ENCODE measurements around the gene DDX56.
"Not testable (repeated sequence)": the region's sequence is repeated elsewhere in the genome, so short reads cannot be mapped to it uniquely, and the experiment has no call there.

DDX56 gene, protein sequence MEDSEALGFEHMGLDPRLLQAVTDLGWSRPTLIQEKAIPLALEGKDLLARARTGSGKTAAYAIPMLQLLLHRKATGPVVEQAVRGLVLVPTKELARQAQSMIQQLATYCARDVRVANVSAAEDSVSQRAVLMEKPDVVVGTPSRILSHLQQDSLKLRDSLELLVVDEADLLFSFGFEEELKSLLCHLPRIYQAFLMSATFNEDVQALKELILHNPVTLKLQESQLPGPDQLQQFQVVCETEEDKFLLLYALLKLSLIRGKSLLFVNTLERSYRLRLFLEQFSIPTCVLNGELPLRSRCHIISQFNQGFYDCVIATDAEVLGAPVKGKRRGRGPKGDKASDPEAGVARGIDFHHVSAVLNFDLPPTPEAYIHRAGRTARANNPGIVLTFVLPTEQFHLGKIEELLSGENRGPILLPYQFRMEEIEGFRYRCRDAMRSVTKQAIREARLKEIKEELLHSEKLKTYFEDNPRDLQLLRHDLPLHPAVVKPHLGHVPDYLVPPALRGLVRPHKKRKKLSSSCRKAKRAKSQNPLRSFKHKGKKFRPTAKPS

DNA sequence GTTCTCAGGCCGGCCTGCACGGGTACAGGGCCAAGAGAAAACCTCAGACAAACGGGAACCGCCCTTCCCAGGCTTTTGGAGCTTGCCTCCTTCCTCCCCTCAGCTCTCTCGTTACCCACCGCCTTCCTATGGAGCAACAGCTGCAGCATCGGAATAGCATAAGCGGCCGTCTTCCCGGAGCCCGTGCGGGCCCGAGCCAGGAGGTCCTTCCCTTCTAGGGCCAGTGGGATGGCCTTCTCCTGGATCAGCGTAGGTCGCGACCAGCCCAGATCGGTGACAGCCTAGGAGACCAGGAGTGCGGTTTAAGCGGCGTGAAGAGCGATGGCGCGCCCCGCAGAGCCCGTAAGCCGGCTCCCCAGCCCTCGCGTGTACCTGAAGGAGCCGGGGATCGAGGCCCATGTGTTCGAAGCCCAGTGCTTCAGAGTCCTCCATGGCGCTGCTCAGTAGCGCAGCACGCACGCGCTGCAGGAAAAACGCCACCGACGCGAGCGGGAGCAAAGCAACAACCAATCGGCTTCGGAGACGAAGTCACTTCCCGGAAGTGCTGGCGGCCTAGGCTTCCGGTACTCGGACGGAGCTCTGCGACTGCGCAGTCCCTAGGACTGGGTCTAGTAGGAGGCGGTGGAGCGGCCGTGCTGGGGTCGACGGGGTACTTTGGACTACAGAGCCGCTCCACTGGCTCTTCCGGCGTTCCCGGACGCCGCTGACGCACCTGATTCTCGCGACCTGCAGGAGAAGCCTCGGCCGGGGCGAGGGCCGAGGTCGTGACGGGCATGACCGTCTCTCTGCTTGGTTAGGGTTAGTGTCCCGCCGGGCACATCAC is at the start of gene DDX56:
Gene DDX56, minus strand, starts transcription at position 445 of the 823 bp plus-strand sequence. Its CDS starts 13 bp downstream, at position 432.
- peak; percentile 93 for DNase-seq

DNA sequence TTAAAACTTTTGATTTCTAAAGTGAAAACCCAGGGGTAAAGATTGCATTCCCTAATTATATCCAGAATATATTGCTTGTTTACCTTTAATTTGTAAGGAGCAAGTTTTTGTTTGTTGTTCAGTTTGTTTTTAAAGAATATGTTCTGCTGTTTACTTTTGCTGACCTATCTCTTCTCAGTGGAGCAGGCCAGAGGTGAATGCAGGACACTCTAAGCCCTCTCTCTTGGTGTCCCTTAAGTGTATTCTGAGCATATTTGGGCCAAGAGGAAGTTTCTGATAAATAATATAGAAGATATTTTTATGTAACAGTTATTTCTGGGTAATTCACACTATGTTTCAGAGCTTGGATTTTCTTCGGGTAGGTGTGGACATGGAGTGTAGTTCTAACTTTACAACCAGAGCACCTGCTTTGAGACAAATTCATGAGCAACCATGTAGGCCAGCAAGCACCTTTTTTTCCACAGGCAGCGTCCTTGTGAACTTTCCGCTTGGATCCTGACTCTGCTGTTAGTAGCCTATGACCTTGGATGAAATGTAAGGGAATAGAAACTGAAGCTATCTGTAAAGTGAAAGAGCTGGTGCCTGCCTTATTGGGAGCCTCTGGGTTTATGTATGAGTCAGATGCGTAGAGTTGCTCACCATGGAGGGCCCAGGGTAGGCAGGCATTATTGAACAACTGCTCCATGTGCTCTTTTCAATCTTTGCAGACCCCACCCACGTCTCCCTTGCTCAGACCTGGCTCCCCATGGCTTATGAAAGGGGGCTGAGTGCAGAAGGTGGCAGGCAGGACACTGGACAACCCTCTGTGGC is 48.8 kb upstream of the DDX56 start:
- no peak for DNase-seq

DNA sequence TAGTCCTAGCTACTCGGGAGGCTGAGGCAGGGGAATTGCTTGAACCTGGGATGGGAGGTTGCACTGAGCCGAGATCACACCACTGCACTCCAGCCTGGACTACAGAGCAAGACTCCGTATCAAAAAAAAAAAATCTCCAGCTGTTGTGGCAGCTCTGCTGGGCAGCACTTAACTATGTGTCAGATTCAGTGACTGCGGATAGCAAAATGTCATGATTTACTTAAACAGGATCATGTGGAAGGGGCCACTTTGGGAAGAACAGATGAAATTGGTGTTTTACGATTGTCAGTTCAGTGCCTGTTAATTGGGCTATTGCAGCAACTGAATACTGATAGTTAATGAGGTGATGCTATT is 48.0 kb upstream of the DDX56 start:
- no peak for DNase-seq

DNA sequence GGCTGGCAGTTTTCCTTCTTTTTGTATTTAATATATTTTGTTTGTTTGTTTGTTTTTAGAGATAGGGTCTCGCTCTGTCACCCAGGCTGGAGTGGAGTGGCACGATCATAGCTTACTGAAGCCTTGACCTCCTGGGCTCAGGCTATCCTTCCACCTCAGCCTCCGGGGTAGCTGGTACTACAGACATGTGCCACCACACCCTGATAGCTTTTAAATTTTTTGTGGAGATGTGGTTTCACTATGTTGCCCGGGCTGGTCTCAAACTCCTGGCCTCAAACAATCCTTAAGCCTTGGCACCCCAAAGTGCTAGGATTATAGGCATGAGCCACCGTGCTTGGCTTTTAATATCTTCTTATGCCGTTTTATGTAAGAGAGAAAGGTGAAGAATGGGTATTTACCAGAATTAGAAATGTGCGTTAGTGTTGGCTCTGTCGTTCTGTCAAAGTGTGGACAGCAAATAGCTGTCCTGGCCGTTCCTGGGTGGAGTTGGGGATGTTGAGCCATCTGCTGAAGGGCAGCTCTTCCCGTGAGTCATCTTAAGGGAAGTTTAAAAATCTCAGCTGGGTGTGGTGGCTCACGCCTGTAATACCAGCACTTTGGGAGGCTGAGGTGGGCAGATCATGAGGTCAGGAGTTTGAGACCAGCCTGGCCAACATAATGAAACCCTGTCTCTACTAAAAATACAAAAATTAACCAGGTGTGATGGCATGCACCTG is 47.5 kb upstream of the DDX56 start:
- DNase-seq = no peak

DNA sequence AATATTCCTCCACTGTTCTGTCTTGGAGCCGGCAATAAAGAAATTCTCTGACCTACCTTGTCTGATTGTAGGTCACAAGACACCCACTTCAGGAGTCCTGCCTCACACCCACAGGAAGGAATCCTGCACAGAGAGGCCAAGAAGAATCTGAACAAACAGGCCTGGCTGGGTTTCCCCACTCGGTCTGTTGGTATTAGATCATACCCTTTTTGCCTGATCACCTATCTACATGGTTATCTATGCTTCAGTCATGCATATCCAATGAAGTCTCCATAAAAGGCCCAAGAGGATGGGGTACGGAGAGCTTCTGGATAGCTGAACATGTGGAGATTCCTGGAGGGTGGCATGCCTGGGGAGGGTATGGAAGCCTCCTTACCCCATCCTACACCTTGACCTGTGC is 45.0 kb upstream of the DDX56 start:
- DNase-seq = no peak

DNA sequence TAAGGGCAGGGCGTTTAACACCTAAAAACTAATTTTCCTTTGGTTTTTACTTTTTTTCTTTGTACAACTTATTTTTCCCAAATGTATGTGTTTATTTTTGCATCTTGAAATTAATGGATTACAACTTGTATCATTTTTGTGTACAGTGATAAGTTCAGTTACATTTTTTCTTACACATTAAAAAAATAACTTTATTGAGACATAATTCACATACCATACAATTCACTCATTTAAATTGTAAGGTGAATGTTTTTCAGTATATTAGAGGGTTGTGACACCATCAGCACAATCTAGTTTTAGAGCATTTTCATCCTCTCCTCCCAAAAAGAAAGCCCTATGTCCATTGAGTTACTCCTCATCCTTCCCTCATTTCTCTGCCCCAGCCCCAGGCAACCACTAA is 44.3 kb upstream of the DDX56 start:
- DNase-seq = no peak

DNA sequence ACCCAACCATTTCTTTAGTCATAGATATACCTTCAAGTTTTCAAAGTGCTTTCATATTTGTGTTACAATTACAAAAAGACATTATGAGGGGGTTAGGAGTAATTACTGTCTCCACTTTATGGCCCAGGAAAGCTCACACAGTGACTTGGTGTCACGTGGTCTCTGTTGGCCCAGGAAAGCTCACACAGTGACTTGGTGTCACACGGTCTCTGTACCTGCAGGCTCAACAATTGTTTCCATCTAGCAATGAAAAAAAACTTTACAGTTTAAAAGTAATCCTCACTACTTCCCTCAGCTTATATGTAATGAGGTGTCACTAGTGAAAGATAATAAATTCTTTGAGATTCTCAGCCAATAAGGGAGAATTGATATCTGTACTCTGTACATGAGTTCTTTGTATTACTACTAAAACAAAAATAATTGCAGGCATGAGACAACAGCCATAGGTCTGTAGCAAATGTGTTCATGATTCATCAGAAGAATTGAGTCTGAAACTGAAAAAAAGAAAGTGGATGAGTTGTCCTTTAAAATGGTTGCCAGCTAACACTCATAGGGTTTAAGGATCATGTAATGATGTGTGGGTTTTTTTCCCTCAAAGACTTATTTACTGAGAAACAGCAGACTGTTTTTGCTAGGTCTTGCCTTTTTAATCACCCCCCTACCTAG is 43.6 kb upstream of the DDX56 start:
- no peak for DNase-seq

DNA sequence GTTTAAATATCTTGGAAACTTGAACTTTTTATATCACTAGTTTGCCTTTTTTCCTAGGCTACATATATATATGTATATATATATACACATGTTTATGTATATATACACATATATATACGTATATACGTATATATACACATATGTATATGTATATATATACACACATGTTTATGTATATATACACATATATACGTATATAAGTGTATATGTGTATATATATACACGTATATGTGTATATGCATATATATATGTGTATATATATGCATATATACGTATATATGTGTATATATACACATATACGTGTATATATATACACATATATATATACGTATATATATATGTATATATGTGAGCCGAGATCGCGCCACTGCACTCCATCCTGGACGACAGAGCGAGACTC is 42.8 kb upstream of the DDX56 start:
- no peak for DNase-seq

DNA sequence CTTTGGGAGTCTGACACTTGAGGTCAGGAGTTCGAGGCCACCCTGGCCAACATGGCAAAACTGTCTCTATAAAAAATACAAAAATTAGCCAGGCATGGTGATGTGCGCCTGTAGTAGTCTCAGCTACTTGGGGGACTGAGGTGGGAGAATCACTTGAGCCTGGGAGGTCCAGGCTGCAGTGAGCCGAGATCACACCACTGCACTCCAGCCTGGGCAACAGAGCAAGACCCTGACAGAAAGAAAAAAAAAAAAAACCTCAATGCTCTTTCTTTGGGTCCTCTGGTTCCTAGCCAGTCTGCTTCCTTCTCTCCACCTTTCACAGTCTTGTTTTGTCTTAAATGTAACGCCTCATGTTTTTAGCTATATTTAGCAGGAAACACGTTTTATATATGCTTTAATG is 42.1 kb upstream of the DDX56 start:
- DNase-seq = no peak

DNA sequence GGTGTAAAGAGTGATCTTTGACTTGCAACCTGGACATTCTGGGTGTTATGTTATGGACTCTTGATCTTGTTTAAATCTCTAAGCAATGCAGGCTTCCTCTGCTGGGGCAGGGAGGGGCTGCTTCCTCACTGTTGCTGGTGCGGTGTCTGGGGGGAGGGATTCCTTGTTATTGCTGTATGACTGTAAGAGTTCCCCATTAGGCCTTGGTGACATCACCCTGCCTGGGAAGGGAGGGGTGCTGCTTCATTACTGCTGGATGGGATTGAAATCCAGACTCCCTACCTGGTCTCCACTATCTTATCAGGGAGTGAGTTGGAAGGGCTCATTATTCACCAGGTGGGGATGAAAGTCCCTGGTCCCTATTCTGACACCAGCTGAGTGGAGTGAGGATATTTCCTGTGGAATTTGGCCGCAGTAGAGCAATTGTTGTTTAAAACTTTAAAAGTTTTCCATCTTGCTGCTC is 41.5 kb upstream of the DDX56 start:
- no peak for DNase-seq

DNA sequence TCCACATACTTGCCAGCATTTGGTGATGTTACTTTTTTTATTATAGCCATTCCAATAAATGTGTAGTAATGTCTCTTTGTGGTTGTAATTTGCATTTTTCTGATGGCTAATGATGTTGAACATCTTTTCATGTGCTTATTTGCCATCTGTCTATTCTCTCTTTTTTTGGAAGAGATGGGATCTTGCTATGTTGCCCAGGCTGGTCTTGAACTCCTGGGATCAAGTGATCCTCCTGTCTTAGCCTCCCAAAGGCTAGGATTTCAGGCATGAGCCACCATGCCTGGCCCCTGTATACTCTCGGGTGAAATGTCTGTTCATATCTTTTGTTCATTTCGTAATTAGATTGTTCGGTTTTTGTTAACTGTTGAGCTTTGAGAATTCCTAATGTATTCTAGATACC is 36.1 kb upstream of the DDX56 start:
- no peak for DNase-seq

DNA sequence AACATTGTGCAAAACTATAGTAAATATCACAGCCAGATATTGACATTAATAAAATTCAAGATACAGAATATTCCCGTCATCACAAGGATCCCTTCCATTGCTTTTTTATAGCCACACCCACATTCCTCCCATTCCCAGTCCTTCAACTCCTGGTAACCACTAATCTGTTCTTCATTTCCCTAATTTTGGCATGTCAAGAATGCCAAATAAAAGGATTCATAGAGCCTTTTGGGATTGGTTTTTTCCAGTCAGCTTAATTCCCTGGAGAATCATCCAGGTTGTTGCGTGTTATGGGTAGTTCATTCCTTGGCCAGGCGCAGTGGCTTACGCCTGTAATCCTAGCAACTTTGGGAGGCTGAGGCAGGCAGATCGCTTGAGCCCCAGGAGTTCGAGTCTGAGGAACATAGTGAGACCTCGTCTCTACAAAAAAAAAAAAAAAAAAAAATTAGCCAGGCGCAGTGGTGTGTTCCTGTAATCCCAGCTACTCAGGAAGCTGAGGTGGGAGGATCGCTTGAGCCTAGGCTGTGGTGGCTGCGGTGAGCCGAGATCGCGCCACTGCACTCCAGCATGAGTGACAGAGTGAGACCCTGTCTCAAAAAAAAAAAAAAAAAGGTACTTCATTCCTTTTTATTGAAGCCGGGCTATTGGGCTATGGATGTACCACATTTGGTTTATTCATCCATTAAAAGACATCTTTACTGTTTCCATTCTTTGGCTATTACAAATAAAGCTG is 35.4 kb upstream of the DDX56 start:
- no peak for DNase-seq

DNA sequence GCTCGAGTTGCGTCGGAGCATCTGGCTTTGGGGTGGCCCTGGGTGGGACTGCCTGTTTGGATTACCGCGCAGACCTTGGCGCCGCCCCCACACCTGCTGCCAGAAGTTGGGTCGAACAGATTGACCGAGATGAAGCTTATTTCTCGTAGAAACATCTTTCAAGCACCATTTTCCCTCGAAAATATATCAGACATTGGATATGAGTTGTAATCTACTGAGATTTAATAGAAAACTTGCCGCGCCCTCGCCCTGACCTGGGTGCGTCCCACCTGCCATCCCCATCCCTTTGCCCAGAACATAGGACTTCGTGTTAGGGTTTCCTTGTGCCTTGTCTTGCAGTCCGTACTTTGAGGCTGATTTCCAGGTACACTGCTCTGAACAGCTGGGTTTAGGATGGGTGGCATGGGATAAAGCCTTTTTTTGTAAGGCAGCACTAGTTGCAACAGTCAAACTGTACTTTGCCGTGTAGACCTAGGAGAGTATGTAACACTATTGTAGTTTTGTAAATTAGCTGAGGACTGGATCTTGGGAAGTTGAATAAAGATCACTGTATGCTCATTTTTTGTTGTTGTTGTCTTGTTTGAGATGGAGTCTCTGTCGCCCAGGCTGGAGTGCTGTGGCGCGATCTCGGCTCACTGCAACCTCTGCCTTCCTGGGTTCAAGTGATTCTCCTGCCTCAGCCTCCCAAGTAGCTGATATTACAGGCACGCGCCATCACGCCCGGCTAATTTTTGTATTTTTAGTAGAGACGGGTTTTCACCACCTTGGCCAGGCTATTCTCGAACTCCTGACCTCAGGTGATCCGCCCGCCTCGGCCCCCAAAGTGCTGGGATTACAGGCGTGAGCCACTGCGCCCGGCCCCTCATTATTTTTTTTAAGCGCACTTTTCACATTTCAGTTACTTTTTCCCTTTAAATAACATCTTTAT is 33.7 kb upstream of the DDX56 start:
- DNase-seq = no peak

DNA sequence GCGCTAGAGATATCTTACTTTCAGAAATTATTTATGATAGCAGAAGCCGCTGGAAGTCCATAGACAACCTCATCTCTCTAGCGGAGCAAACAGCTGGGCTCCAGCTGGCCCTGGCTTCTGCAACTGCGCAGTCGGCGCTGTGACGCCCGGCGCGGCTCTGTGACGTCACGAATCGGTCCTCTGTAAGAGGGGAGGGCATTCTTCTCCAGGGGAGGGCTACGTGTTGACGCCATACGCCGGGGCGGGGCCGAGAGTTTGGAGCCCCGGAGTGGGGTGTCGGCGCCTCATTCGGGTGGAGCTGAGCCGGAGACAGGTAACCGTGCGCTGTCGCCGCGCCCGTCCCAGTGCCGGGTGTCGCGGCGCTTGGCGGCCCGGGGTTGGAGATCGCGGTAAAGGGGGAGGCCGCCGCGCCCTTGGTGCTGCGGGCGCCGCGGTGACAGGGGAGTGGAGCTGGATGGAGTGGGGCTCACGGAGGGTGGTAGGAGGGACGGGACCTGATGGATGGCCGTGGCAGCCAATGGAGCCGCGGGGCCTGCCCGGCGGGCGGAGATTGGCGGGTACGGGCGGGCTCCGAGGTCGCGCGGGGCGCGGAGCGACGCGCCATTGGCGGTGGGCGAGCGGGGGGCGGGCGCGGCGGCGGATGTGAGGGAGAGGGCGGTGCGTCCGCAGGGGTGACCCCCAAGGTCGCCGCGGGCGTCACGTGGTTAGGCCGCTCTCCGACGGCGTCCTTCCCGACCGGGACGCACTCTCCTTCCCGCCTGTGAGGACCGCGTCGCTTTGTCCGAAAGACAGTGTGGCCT is 32.8 kb upstream of the DDX56 start, which contains the start of gene OGDH:
Gene OGDH, plus strand, starts transcription at position 287 of the 800 bp plus-strand sequence. CDS start 17,717 bp downstream, outside the sequence.
- peak; percentile 100 for DNase-seq

DNA sequence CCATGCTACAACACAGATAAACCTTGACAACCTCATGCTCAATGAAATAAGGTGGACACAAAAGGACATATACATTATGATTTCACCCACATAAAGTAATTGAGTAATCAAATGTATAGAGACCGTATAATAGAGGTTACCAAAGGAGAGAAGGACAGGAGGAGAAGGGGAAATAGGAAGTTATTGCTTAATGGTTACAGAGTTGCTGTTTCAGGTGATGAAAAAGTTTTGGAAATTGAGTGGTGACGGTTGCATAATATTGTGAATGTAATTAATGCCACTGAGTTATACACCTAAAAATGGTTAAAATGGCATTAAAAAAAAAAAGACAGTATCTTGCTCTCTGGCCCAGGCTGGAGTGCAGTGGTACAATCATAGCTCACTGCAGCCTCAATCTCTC is 31.2 kb upstream of the DDX56 start:
- no peak for DNase-seq

DNA sequence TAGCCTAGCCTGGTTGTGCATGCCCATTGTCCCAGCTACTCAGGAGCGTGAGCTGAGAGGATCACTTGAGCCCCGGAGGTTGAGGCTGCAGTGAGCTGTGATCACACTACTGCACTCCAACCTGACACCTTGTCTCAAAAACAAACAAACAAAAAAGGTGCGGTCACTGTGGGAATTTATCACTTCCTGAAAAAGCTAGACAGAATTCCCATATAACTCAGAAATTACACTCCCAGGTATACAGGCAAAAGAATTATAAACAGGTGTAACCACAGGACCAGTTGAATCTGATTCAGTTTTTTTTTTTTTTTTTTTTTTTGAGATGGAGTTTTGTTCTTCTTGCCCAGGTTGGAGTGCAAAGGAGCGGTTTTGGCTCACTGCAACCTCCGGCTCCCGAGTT is 29.5 kb upstream of the DDX56 start:
- no peak for DNase-seq

DNA sequence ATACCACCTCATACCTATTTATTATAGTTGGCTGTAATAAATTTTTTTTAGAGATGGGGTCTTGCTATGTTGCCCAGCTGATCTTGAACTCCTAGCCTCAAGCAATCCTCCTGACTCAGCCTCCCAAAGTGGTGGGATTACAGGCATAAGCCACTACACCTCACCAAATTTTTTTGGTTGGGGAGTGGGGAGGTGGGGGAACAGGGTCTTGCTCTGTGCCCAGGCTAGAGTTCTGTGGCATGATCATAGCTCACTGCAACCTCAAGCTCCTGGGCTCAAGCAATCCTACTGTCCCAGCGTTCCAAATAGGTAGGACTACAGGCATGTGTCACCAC is 28.8 kb upstream of the DDX56 start:
- no peak for DNase-seq

DNA sequence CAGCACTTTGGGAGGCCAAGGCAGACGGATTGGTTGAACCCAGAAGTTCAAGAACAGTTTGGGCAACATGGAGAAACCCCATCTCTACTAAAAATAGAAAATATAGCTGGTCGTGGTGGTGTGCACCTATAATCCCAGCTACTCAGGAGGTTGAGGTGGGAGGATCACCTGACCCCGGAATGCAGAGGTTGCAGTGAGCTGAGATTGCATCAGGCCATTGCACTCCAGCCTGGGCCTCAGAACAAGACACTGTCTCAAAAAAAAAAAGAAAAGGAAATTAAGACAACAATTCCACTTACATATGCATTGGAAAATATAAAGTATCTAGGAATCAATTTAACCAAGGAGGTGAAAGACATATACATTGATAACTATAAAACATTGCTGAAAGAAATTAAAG is 25.5 kb upstream of the DDX56 start:
- no peak for DNase-seq

DNA sequence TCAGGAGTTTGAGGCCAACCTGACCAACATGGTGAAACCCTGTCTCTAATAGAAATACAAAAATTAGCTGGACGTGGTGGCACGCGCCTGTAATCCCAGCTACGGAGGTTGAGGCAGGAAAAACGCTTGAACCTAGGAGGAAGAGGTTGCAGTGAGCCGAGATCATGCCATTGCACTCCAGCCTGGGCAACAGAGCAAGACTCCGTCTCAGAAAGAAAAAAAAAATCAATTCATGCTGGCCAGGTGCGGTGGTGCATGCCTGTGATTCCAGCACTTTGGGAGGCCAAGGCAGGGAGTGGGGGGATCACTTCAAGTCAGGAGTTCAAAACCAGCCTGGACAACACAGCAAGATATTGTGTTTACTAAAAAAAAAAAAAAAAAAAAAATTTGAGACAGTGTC is 23.5 kb upstream of the DDX56 start:
- DNase-seq = not testable (repeated sequence)
